K562 (cell line): ENCODE data around the gene ZSCAN22. TPM values are rescaled to one million over a fixed set of nuclear protein-coding genes. Genes with fewer than 3 reads are reported as not detected.

Source experiments
- ARID2 ChIP-seq: fragments of 450-650 bp; IDR thresholded peaks from 2 replicates; pipeline ENCODE4 v1.6.1; 2017; ENCODE audit warnings: antibody characterized with exemption, mild to moderate bottlenecking
- C11orf30 ChIP-seq: fragments of 450-650 bp; IDR thresholded peaks from 2 replicates; pipeline ENCODE4 v1.6.1; 2016; ENCODE audit warnings: low read depth, mild to moderate bottlenecking
- CCAR2 ChIP-seq: fragments of 200-400 bp; formaldehyde crosslinking; IDR thresholded peaks from 2 replicates; pipeline ENCODE4 v1.6.1; 2017; ENCODE audit warnings: mild to moderate bottlenecking, low read depth, low read length
- CTBP1 ChIP-seq: fragments of 450-650 bp; IDR thresholded peaks from 2 replicates; pipeline ENCODE4 v1.6.1; 2016; ENCODE audit warnings: borderline replicate concordance
- DPF2 ChIP-seq: fragments of 450-650 bp; IDR thresholded peaks from 2 replicates; pipeline ENCODE4 v1.6.1; 2016
- EZH2 ChIP-seq: IDR thresholded peaks from 2 replicates; pipeline ENCODE4 v1.6.1; 2012; ENCODE audit warnings: low read depth, mild to moderate bottlenecking, inconsistent platforms, low read length, borderline replicate concordance
- KHSRP ChIP-seq: fragments of 450-650 bp; IDR thresholded peaks from 2 replicates; pipeline ENCODE4 v1.6.1; 2017
- MAFF ChIP-seq: IDR thresholded peaks from 2 replicates; pipeline ENCODE4 v1.6.1; 2012; ENCODE audit warnings: low read length, improper control_type of control experiment
- MTF1 ChIP-seq: fragments of 250-450 bp; sonication (Bioruptor Pico); IDR thresholded peaks from 2 replicates; pipeline ENCODE4 v1.9.0; 2021; ENCODE audit warnings: moderate library complexity, mild to moderate bottlenecking, inconsistent platforms, borderline replicate concordance
- NFRKB ChIP-seq: fragments of 450-650 bp; IDR thresholded peaks from 2 replicates; pipeline ENCODE4 v1.6.1; 2016; ENCODE audit warnings: low read depth
- PHB2 ChIP-seq: fragments of 450-650 bp; IDR thresholded peaks from 2 replicates; pipeline ENCODE4 v1.6.1; 2017; ENCODE audit warnings: low read depth
- PPARD ChIP-seq: fragments of 250-450 bp; sonication (Bioruptor Pico); IDR thresholded peaks from 2 replicates; pipeline ENCODE4 v1.8.0; 2022; ENCODE audit warnings: inconsistent platforms, mild to moderate bottlenecking, moderate library complexity
- PYGO2 ChIP-seq: fragments of 450-650 bp; IDR thresholded peaks from 2 replicates; pipeline ENCODE4 v1.6.1; 2016; ENCODE audit warnings: mild to moderate bottlenecking, missing genetic modification characterization, moderate library complexity, missing compliant biosample characterization
- RBM34 ChIP-seq: fragments of 200-400 bp; formaldehyde crosslinking; IDR thresholded peaks from 2 replicates; pipeline ENCODE4 v1.6.1; 2018; ENCODE audit warnings: low read length, borderline replicate concordance; ENCODE audit not compliant: insufficient read depth
- SETDB1 ChIP-seq: IDR thresholded peaks from one replicate; pipeline ENCODE4 v1.6.1; 2012; ENCODE audit warnings: low read length, control low read depth, inconsistent platforms
- SMARCA4 ChIP-seq: fragments of 450-650 bp; IDR thresholded peaks from 2 replicates; pipeline ENCODE4 v1.6.1; 2016
- SPI1 ChIP-seq: IDR thresholded peaks from 2 replicates; pipeline ENCODE4 v1.6.1; 2011; ENCODE audit warnings: low read depth, low read length, control low read depth, borderline replicate concordance
- STAT5A ChIP-seq: IDR thresholded peaks from 2 replicates; pipeline ENCODE4 v1.6.1; 2012; ENCODE audit warnings: low read length, inconsistent platforms, borderline replicate concordance
- TCF3 ChIP-seq: sonication (generic); formaldehyde crosslinking; IDR thresholded peaks from 2 replicates; pipeline ENCODE4 v1.4.0; 2020; ENCODE audit warnings: mild to moderate bottlenecking, missing genetic modification reagents
- TEAD4 ChIP-seq, 2 experiments: sonication (generic) in 1 of 2; formaldehyde crosslinking in 1 of 2; IDR thresholded peaks; 2 replicates each; pipeline versions ENCODE4 v1.6.1 to v1.8.0; 2012 to 2022; ENCODE audit warnings: borderline replicate concordance in 1 of 2, inconsistent platforms in 1 of 2, low read length in 1 of 2, mild to moderate bottlenecking in 1 of 2, missing genetic modification reagents in 1 of 2
- ZBED1 ChIP-seq: IDR thresholded peaks from 2 replicates; pipeline ENCODE4 v1.6.1; 2014
- ZNF717 ChIP-seq: fragments of 250-450 bp; sonication (Bioruptor Pico); IDR thresholded peaks from 2 replicates; pipeline ENCODE4 v1.5.0; 2021
- polyA plus RNA-seq, 8 experiments: library from polyadenylated mRNA; depleted of rRNA in 4 of 8; stranded (reverse) in 5 of 8; unstranded in 3 of 8; fragments of >200 nt; fragmentation: Nextera tagmentation in 2 of 8; fragmentation: Illumina TruSeq in 1 of 8; extraction: Ambion mirVana in 2 of 8; extraction: Trizol in 1 of 8; gene quantifications; 2 replicates each; pipeline versions ENCODE4 v1.2.1 to v1.2.3, GENCODE V29; 2011 to 2014; ENCODE audit warnings: inconsistent platforms in 1 of 8, missing spikeins in 1 of 8
- total RNA-seq, 7 experiments: library from RNA; depleted of rRNA in 6 of 7; stranded (reverse); fragments of >200 nt in 6 of 7; fragmentation: Illumina TruSeq in 2 of 7; extraction: Trizol in 2 of 7; gene quantifications; 2 replicates each; pipeline versions ENCODE4 v1.2.1 to v1.2.3, GENCODE V29; 2011 to 2021; ENCODE audit warnings: low replicate concordance in 1 of 7
- TF ChIP-seq, protein P1 (sequence below), 2 experiments: fragments of 450-650 bp; IDR thresholded peaks; 2 replicates each; pipeline ENCODE4 v1.6.1; 2016
- TF ChIP-seq, protein P2 (sequence below): IDR thresholded peaks from 2 replicates; pipeline ENCODE4 v1.6.1; 2014; ENCODE audit warnings: antibody characterized with exemption

ZSCAN22 gene
- total and polyA plus RNA-seq, 9 of the 15 experiments (the other 6 are each of a cell fraction or from before 2014, with no cell fraction given): 0.98 to 5.3 (median 3.0) TPM

DNA sequence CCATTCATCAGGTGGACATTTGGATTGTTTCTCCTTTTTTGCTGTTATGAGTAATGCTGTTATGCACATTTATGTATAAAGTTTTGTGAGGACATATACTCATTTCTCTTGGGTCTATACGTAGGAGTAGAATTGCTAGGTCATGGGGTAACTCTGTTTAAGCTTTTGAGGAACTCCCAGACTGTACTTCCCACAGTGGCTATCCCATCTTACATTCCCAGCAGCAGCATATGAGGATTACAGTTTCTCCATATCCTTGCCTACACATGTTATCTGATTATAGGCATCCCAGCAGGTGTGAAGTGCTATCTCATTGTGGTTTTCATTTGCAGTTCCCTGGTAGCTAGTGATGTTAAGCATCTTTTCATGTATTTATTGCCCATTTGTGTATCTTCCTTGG, 5.9 kb downstream of the ZSCAN22 start (continued):
- TF ChIP-seq, protein P1, sequence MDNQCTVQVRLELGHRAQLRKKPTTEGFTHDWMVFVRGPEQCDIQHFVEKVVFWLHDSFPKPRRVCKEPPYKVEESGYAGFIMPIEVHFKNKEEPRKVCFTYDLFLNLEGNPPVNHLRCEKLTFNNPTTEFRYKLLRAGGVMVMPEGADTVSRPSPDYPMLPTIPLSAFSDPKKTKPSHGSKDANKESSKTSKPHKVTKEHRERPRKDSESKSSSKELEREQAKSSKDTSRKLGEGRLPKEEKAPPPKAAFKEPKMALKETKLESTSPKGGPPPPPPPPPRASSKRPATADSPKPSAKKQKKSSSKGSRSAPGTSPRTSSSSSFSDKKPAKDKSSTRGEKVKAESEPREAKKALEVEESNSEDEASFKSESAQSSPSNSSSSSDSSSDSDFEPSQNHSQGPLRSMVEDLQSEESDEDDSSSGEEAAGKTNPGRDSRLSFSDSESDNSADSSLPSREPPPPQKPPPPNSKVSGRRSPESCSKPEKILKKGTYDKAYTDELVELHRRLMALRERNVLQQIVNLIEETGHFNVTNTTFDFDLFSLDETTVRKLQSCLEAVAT (IDR thresholded peaks at IDR 0.05): peak in 1 of 2 experiments; percentile 25; a peak in 1 of 4 replicates
- TF ChIP-seq STAT5A (0 out of 2 replicates have a peak, but pooled peaks have one; percentile 17), PHB2 (no peak), ZBED1 (no peak), SPI1 (peak; percentile 63; the same call in 1 of the 2 replicates), ZNF717 (CRISPR knock-in tag) (no peak), KHSRP (no peak), TEAD4 (IDR thresholded peaks at IDR 0.05; ENCODE audit: low read length) (peak; percentile 56; the same call in 1 of the 2 replicates), TEAD4 (CRISPR knock-in tag; IDR thresholded peaks at IDR 0.05; ENCODE audit: borderline replicate concordance) (no peak), TCF3 (CRISPR knock-in tag) (peak; percentile 40; the same call in 1 of the 2 replicates), PYGO2 (no peak), CCAR2 (no peak), CTBP1 (peak; percentile 69; the same call in 1 of the 2 replicates), SMARCA4 (0 out of 2 replicates have a peak, but pooled peaks have one; percentile 16), MAFF (peak; percentile 50), SETDB1 (no peak), ARID2 (no peak), C11orf30 (peak; percentile 53; the same call in 1 of the 2 replicates), DPF2 (no peak), EZH2 (no peak), NFRKB (no peak), PPARD (CRISPR knock-in tag) (no peak), RBM34 (no peak), MTF1 (no peak)
- TF ChIP-seq, protein P2, sequence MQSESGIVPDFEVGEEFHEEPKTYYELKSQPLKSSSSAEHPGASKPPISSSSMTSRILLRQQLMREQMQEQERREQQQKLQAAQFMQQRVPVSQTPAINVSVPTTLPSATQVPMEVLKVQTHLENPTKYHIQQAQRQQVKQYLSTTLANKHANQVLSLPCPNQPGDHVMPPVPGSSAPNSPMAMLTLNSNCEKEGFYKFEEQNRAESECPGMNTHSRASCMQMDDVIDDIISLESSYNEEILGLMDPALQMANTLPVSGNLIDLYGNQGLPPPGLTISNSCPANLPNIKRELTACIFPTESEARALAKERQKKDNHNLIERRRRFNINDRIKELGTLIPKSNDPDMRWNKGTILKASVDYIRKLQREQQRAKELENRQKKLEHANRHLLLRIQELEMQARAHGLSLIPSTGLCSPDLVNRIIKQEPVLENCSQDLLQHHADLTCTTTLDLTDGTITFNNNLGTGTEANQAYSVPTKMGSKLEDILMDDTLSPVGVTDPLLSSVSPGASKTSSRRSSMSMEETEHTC: no peak
